GM21786 (cell line): ENCODE data around the gene HIPK2.
"Not testable (repeated sequence)": the region's sequence is repeated elsewhere in the genome, so short reads cannot be mapped to it uniquely, and the experiment has no call there.

Experiments
- ATAC-seq: cut with Tn5 transposase; IDR thresholded peaks from one replicate; pipeline ENCODE4 v1.9.1; 2021; ENCODE audit not compliant: unreplicated experiment

HIPK2 gene

DNA sequence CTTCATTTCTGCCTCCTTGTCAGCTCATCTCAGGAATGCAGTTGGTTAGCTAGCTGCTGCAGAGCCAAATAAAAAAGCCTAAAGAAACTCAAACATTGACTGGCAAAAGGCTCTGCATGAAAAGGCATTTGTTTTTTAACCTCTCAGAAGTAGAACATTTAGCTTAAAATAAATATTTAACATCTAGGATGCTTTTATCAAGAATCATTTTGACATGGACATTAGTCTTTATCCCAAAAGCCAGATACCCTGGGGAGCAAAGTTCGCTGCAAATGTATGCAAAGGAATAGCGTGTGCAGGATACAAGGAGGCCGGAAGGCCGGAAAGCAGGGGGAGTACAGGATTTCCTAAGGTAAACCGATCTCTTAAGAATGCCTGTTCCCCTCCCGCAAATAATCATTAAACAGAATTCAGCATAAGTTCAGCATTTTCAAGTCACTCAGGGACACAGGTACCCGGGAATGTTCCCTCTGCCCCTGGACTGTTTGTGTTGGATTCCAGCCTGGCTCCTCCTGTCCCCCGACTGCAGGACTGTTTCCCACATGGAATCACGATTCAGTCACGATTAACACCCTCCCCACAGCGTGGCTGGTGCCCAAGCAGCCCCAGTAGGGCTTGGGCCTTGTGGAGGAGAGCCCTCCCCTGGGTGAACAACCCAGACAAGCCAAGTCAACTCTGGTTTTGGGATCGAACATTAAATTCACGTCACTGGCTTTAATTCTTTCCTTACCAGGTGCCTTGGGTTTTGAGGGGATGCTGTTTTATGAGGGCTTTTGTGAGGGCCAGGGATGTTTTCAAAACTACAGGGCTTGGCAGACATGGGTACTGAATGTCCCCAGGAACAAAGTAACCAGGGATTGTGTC, 97.8 kb downstream of the HIPK2 start:
- no peak for ATAC-seq

DNA sequence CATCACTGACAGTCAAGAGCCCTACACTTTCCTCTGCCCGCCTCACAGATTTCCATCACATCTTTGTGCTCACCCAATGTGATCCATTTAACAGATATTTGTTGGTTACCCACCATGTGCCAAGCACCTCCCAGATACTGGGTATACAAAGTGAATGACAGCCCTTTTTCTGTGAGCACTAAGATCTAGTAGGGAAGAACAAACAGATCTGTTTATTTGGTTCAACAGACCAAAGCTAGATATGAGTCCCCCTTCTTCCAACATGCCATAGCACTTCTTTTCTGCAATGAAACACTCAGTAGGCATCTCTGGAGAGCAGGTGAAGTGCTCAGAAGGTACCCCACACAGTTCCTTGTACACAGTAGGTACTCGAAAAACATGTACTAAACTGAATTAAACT, 101.4 kb downstream of the HIPK2 start:
- no peak for ATAC-seq

DNA sequence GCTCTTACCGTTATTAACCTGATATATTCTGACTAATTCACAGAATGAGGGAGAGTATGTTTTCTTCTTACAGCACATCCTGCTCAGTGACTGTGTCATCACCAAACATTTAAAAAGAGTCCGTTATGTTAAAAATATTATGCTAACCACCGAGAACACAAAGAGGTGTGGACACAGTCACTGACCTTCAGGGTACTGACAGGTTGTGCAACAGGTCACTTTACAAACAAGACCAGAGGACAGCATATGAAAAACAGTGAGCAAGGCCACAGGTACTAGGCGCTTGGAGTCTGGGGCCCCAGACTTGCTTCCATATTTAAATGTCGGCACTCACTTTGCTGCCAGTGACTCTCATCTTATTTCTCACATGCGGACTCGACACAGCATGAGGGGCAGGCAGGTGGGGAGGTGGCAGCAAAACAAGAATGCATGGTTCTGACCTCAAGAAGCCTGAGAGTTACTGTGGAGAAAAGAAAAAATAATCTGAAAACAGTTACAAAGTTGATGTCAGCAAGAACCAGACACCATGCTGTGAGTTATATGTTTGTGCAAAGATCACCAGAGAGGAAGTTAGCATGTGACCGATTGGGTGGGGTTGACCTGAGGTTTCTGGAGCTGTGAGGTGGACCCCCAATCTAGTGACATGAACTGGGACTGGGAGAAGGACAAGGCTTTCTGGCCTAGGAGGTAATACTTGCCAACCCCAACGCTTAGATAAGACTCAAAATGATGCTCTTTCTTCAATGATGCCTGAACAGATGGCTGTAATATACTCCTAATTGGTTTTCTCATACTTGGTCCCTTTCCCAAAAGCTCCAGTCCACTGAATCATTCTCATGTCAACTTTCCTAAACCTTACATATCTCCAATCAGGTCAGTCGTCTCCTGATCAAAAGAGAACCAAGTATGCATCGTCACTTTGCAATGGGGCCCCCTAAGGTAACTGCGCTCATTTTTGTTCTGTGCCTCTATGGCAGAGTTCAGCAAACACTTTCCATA, 102.4 kb downstream of the HIPK2 start:
- no peak for ATAC-seq

DNA sequence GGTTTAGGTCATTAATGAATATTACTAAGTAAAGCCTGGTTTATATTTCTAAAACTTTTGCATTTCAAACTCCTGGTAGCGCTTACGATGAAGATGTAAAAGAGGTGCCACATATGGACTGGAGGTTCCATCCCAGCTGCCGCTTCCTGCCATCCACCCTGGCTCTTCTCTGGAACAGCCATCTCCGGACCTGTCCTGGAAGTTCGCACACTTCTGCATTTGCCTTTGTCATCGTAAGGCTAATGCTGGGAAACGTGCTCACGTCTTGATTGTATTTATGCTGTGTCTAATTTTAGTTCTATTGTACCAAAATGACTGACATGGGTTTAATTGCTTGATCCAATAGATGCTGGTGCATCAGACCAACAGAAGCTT, 103.1 kb downstream of the HIPK2 start:
- no peak for ATAC-seq

DNA sequence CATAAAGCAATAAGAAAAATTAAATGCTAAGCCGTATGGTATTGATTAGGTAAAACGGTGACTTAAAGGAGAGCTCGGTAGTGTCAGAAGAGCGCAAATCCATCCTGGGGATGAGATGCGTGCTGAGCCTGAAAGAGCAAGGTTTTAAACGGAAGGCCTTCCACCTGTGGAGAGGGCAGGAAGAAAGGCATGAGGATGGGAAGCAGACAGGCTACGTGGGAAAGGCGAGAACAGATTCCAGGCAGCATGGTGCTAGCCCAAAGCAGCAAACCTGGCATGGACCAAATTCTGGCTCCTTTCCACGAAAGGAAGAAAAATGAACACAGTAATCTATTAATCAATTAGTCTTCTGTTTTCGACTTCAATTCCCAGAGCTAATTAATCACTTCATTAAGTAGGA, 103.5 kb downstream of the HIPK2 start:
- no peak for ATAC-seq

DNA sequence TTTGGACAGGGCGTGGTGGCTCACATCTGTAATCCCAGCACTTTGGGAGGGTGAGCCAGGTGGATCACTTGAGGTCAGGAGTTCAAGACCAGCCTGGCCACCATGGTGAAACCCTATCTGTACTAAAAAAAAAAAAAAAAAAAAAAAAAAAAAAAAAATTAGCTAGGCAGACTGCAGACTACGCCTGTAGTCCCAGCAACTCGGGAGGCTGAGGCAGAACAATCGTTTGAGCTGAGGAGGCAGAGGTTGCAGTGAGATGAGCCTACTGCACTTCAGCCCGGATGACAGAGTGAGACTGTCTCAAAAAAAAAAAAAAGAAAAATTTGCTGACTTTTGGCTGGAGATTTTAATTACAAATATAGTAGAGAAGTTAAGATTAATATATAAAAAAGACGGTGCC, 104.0 kb downstream of the HIPK2 start:
- ATAC-seq, result no peak

DNA sequence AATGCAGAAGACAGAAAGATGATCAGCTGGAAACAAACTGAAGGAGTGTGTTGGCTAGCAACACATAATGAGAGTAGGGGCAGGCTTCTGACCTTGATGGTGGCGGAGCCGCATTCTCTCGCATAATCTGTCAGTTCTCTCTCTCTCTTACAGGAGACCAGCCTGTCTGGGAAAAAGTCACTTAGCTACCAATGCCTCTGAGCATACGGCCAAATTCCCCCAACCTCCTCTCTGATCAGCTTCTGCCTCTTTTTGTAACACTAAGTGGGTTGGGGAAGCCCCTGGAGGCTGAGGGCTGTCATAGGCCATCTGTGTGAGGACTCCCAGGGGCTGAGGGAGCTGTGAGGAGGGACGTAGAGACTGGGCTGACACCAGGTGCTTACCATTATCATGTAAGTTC, 104.6 kb downstream of the HIPK2 start:
- peak; percentile 90 for ATAC-seq

DNA sequence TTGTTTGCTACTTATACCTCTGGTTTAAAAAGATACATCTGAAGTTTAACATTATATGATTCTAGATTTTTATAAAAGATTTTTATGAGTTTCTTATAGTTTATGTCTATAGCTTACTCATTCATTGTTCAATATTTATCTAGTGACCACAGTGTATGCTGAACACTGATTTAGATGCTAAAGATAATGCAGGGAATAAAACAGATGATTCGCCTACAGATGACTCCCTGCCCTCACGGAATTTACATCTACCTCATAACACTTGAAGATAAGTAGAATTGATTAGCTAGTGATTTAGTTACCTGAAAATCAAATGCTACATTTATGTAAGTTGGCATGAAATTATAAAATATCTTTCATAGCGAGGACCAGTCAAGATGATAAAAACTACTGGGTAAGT, 105.8 kb downstream of the HIPK2 start:
- ATAC-seq, result no peak

DNA sequence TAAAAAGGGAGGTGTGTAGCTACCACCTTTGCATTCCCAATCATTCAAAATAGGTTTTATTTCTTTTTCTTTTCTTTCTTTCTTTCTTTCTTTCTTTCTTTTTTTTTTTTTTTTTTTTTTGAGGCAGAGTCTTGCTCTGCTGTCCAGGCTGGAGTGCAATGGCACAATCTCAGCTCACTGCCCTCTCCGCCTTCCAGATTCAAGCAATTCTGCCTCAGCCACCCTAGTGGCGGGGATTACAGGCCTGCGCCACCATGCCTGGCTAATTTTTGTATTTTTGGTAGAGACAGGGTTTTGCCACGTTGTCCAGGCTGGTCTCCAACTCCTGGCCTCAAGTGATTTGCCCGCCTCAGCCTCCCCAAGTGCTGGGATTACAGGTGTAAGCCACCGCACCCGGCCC, 107.1 kb downstream of the HIPK2 start:
- ATAC-seq, result not testable (repeated sequence)

DNA sequence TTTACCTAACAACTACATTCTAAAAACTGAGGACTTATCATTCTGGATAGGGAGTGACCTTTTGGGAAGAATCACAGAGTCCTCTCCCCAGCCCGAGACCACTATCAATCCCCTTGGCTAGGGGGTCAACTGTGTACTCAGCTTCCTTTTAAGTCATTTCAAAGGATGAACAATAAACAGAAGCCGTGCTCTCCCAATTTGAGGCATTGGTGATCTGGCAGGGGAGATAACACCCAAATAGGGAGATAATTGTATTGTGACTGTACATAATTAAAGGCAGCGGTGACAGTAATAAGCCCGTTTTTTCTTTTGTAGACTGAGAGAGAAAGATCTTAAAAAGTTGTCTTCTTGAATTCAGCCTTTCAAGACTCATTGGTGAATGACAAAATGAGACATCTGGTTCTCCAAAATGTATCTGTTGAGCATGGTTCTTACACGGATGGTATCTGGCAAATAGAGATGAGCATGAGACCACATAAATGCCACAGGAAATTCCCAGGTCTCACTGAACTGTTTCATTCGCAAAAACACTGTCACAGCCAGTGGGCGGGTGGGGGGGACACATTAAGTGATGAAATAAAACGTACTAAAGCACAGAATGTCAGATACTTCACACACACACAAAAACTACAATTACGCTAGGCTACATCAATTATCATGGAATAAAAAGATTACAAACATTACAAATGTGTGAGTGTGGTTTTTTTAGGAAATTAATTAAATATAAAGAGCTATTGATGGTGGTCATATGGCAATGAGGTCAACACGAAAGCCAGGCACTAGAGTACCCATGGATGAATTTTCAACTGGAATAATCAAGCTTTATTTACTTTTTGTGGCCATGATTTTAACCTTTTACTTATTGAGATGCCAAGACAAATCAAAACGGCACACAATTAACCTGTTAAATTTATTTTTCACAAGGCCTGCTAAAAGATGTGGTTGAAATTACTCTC, 108.4 kb downstream of the HIPK2 start:
- no peak for ATAC-seq

DNA sequence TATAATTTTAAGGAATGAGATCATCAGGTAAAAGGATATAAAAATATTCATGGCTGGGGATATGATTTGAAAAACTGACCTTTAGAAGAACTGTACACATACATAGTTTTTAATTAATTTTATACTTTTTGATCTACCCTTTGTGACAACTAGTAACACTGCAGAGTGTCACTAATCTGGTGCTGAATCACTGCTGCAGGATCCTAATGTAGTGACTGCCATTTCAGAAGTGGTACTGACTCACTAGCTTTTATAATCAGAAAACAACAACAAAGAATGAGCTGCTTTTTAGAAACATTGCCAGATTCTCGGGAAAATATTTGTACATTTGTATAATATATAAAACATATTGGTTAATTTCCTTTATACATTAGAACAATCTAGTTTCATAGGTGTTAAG, 110.4 kb downstream of the HIPK2 start:
- no peak for ATAC-seq

DNA sequence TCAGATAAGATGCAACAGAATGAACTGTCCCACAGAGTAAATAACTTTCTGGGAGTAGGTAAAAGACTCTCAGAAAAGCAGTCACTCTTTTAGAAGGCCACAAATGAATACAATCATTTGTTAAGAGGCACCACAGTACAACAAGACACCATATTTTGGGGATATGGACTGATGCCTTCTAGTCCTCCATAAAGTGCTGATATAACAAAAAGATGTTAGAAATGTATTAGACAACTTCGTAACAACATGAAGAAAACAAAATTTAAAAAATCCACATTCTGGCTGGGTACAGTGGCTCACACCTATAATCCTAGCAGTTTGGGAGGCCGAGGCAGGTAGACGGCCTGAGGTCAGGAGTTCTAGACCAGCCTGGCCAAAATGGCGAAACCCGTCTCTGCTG, 111.3 kb downstream of the HIPK2 start:
- ATAC-seq, result no peak

DNA sequence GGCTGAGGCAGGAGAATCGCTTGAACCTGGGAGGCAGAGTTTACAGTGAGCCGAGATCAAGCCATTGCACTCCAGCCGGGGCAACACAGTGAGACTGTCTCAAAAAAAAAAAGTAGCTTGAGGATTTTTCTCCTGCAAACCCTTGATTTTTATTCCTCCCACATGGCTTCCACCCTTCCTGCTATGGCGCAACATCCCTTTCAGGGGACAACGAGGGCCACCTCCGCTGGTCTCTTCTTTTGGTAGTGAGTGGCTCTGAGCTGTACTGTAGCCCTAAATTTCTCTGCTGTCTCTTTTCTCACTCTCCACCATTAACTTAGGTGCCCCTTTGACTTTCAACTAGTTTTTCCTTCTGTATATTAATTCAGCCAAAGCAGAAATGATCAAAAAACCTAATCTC, 113.4 kb downstream of the HIPK2 start:
- ATAC-seq, result no peak

DNA sequence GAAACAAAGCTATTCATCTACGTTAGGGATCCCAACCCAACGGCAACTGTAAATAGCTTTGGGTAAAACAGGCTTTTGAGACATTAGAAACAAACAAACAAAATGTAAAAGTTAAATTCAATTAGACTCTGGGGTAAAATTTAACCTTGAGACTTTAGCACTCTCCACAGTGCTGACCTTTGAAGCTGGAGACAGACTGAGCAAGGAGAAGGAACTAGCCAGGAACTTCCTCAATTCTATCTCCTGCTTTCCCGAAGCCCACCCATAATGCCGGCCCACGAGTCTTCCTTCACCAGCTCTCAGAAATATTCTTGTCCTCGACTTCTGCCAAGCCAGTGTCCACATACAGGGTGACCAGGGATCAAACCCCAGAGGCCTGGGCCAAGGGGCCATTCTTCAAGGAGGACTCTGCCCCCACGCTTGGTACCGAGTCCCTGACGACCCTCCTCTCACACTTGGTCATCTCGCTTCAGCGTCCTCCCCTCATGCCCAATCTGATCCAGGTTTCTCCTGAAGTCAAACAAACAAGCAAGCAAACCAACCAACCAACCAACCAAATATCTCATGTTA, 114.1 kb downstream of the HIPK2 start:
- no peak for ATAC-seq

DNA sequence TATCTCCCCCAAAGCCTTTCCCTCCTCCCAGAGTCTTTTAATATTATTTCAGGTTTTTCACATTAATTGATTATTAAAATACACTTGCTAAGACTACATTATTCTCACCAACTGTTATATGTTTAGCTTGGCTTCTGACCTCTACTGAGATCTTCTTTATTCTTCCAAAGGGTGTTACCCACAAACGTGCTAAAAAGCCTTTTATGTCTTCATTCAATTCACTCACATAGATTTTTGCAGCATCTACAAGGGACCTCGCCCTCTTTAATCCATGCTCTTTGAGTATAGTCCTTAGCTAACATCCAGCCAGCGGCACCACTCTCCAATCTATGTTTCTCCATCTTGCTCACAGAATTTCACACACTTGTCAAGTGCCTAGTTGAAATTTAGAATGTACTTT, 115.9 kb downstream of the HIPK2 start:
- ATAC-seq, result no peak

DNA sequence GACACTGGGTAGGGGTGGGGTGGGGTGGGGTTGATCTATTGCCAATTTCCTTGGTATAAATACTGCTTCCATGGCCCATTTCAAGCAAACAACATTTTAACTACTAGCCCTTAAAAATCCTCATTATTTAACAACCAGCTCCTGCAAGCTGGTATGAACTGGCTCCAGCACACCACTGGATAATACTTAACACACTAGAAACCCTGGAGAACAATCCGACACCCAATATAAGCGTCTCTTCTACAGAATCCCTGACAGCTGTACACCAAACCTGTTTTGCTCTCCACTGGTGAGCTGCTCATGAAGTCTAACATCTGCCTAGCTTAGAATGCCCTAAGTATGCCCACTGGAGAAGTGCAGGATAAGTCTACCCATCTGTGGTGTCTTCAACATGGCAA, 116.8 kb downstream of the HIPK2 start:
- no peak for ATAC-seq

DNA sequence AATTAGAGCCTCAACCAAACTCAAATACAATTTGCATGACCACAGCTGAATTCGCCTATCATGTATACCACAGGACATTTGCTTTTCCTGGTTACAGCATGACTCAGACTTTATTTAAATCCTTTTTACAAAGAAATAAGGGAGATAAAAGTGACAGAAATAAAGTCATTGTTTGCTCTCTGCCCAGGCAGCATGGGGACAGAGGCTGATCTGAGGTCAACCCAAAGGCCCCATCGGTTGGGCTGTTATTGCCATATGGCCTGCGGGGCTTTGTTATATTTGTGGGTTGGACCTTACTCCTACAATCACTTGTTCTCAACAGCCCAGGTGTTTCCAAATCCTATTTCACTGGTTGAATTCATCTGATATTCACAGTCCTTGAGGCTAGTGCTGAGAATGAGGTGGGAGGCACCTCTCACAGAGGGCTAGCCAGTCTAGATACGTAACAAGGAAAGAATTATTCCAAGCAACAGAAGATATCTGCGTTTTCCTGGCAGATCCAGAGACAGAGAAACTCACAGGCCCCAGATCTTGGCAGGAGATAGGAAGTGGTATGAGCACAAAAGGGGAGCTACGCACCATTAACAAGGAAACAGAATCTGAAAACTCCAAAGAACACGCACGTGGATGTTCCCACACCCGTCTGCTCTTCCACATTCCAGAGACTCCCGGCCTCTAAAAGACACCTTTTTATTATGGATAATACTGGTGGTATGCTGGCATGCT, 117.3 kb downstream of the HIPK2 start:
- ATAC-seq, result no peak

DNA sequence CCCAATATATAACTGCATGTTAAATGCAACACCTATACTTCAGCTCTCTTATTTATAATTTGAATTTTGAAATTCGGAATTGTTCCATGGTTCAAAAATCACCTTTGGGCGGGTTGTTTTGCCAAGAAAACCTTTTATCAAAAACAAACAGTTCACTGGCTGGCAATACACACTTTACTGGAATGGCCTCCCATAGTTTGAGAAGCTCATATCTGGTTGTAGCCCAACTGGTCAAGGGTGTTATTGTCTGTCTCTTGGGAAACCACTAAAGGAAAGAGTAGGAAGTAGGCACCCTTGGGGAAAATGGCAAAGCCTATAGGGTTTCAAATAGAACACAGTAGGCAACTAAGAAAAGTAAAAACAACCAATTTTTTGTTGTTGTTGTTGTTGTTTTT, 117.9 kb downstream of the HIPK2 start:
- ATAC-seq, result no peak

DNA sequence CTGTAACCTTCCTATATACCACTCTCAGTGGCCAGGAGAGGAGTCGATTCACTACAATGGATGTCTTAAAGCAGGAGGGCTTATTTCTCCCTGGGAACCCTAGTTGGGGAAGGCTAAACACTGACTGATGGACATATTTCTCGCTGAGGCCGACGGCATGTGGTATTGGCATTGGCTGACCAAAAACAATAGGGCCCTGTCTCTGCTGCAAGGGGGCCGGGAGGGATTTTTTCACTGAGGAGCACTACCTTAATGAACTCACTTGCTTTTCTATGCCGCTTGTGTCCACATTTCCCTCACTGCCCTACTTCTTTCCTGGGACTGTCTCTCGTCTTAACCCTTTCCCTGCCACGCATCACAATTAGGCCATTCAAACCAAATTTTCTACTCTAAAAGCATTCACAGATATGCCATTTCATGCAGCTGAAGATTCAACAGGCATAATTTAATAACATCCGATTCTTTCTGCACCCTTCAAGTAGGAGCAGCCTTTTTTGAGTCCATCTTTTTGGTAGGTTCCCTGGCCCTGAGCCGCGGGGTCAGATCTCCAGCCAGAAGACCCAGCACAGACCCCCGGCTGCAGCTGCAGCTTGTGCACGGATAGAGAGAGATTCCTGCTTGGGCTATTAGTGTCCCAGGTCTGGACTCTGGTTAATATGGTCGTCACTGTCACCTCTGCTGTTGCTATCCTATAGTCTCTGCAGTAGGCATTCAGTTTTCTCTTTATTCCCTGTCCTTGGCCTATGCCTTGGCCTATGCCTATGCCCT, 118.7 kb downstream of the HIPK2 start:
- no peak for ATAC-seq
